GM13977 (cell line): ENCODE results near the gene KLF2.

ENCODE experiments used
- DNase-seq: peaks from one replicate; pipeline ENCODE4 v3.0.0; 2012; ENCODE audit warnings: low spot score
- CTCF ChIP-seq: IDR thresholded peaks from 2 replicates; pipeline ENCODE4 v1.5.1; 2012; ENCODE audit warnings: mild to moderate bottlenecking, control low read depth; ENCODE audit not compliant: insufficient read depth; ENCODE audit errors: extremely low read depth, missing control alignments
- in situ Hi-C: fragments of 300-500 bp; cut with MboI; formaldehyde crosslinking; loops from one replicate; pipeline ENCODE4 v1.12.0; 2022; ENCODE audit warnings: low sequenced_read_pairs, low pct_unique_long_range_greater_than_20kb, mixed read lengths, inconsistent platforms; ENCODE audit not compliant: unreplicated experiment

KLF2 gene

DNA sequence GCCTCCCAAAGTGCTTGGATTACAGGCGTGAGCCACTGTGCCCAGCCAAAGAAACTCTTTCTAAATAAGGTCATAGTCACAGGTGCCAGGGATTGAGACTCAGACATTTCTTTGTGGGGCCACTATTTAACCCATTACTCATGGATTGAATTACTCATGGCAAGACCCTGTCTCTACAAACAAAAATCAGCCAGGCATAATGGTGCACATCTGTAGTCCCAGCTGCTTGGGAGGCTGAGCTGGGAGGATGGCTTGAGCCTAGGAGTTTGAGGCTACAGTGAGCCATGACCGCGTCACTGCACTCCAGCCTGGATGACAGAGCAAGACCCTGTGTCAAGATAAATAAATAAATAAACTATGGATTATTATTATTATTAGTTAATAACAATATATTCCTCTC is 3.6 kb upstream of the KLF2 start:
- in situ Hi-C loops: no loop called here
- TF ChIP-seq CTCF: no peak
- no peak for DNase-seq

DNA sequence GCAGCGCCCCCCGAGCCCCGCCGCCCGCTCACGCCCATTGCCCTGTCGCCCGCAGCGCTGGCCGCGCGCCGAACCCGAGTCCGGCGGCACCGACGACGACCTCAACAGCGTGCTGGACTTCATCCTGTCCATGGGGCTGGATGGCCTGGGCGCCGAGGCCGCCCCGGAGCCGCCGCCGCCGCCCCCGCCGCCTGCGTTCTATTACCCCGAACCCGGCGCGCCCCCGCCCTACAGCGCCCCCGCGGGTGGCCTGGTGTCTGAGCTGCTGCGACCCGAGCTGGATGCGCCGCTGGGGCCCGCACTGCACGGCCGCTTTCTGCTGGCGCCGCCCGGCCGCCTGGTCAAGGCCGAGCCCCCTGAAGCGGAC is 518 bp downstream of the KLF2 start:
- peak; percentile 66 for DNase-seq
- in situ Hi-C loops: no loop called here
- peak; percentile 25 for TF ChIP-seq CTCF

DNA sequence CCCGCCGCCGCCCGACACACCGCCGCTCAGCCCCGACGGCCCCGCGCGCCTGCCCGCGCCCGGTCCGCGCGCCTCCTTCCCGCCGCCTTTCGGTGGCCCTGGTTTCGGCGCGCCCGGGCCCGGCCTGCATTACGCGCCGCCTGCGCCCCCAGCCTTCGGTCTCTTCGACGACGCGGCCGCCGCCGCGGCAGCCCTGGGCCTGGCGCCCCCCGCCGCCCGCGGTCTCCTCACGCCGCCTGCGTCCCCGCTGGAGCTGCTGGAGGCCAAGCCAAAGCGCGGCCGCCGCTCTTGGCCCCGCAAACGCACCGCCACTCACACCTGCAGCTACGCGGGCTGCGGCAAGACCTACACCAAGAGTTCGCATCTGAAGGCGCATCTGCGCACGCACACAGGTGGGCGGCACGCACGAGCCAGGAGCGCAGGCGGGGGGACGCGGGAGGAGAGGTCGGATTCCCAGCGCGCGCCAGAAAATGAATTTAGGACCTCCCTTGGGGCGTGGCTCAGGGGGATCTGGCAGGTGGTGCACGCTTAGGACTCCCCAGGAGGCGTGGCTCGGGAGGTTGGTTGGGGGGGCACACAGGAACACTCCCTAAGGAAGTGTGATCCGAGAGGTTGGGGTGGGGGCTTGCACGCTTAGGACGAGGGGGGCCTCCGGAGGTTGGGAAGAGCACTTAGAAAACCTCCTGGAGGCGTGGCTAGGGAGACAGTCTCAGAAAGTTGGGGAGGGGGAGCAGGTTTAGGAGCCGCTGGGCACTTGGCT is 1.2 kb downstream of the KLF2 start:
- no peak for TF ChIP-seq CTCF
- DNase-seq: no peak
- in situ Hi-C loops: no loop called here

GRCh38 chr19:16326401-16327168 is 2.0 kb downstream of the KLF2 start:
- TF ChIP-seq CTCF: no peak
- DNase-seq: no peak
- in situ Hi-C loops: no loop called here

DNA sequence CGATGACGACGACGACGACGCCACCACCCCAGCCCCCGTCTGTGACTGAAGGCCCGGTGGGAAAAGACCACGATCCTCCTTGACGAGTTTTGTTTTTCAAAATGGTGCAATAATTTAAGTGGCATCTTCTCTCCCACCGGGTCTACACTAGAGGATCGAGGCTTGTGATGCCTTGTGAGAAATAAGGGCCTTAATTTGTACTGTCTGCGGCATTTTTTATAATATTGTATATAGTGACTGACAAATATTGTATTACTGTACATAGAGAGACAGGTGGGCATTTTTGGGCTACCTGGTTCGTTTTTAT is 2.5 kb downstream of the KLF2 start:
- no peak for DNase-seq
- in situ Hi-C loops: no loop called here
- TF ChIP-seq CTCF: no peak

- no peak for DNase-seq
- TF ChIP-seq CTCF: no peak
- in situ Hi-C loops: no loop called here
Observed at GRCh38 chr19:16327501-16327900, 2.9 kb downstream of the KLF2 start.
